Measurements from ENCODE around the gene HPSE2. TPM values are rescaled to one million over a fixed set of nuclear protein-coding genes. Genes with fewer than 3 reads are reported as not detected.

The HPSE2 gene
- total and polyA plus RNA-seq, 8 donors, result 0.58 to 15.8 (median 2.0) TPM

- Histone ChIP-seq H3K4me1 (no peaks in the 10 kb centered on the region), H3K27me3 (no peaks in the 10 kb centered on the region), H3K9me3 (no peaks in the 10 kb centered on the region), H3K4me3 (no peak overlapping the region), H3K27ac (no peak overlapping the region), H3K36me3 (no peaks in the 10 kb centered on the region)
- no peak for DNase-seq
- TF ChIP-seq POLR2A (IDR thresholded peaks at IDR 0.05) (no peak), EP300 (IDR thresholded peaks at IDR 0.05) (no peak), POLR2AphosphoS5 (IDR thresholded peaks at IDR 0.05) (no peak), CTCF (IDR thresholded peaks at IDR 0.05) (no peak)
- intact Hi-C loops (cut with DNase I; ENCODE audit: low total_unique reads), result no loop called here
- WGBS, 5 donors, result 43 to 54% (median 52%) methylated on average over 2 of the region's 2 CpGs
Measured at GRCh38 chr10:98808282-98808892, 427.3 kb downstream of the HPSE2 start.

- H3K27ac ChIP-seq, result no peak overlapping the region
- no peak overlapping the region for H3K4me3 ChIP-seq
- H3K36me3 ChIP-seq, result no peaks in the 10 kb centered on the region
- intact Hi-C loops (cut with DNase I; ENCODE audit: low total_unique reads), result no loop called here
- H3K27me3 ChIP-seq, result no peaks in the 10 kb centered on the region
- no peak for DNase-seq
- peaks cover 0 to 9% (median 0%) of the 10 kb centered on the region in 4 donors for H3K9me3 ChIP-seq
- peaks cover 0 to 4% (median 0%) of the 10 kb centered on the region in 4 donors for H3K4me1 ChIP-seq
- TF ChIP-seq EP300 (IDR thresholded peaks at IDR 0.05) (no peak), POLR2A (IDR thresholded peaks at IDR 0.05) (no peak), POLR2AphosphoS5 (IDR thresholded peaks at IDR 0.05) (no peak), CTCF (IDR thresholded peaks at IDR 0.05) (no peak)
Measured at GRCh38 chr10:98800263-98800662, 435.4 kb downstream of the HPSE2 start.

- H3K4me3 ChIP-seq, result no peak overlapping the region
- 35 to 68% (median 57%) methylated on average over 1 to 2 of the region's 2 CpGs for WGBS, 5 donors
- intact Hi-C loops (cut with DNase I; ENCODE audit: low total_unique reads), result no loop called here
- peak; percentile 67 to 68 for DNase-seq
- H3K36me3 ChIP-seq, result no peaks in the 10 kb centered on the region
- H3K4me1 ChIP-seq, result peaks cover 0 to 7% (median 0%) of the 10 kb centered on the region in 4 donors
- peaks cover 0 to 9% (median 0%) of the 10 kb centered on the region in 4 donors for H3K9me3 ChIP-seq
- TF ChIP-seq POLR2A (IDR thresholded peaks at IDR 0.05) (no peak), POLR2AphosphoS5 (IDR thresholded peaks at IDR 0.05) (no peak), CTCF (IDR thresholded peaks at IDR 0.05) (no peak)
- H3K27me3 ChIP-seq, result no peaks in the 10 kb centered on the region
- H3K27ac ChIP-seq, result no peak overlapping the region
Measured at GRCh38 chr10:98795467-98795866, 440.2 kb downstream of the HPSE2 start.

GRCh38 chr10:98790817-98791216 is 444.8 kb downstream of the HPSE2 start:
- H3K36me3 ChIP-seq, result no peaks in the 10 kb centered on the region
- TF ChIP-seq CTCF (IDR thresholded peaks at IDR 0.05) (no peak), EP300 (IDR thresholded peaks at IDR 0.05) (no peak), POLR2AphosphoS5 (IDR thresholded peaks at IDR 0.05) (no peak), POLR2A (IDR thresholded peaks at IDR 0.05) (no peak)
- H3K27ac ChIP-seq, result no peak overlapping the region
- intact Hi-C loops (cut with DNase I; ENCODE audit: low total_unique reads), result no loop called here
- H3K4me1 ChIP-seq, result peaks cover 0 to 7% (median 0%) of the 10 kb centered on the region in 4 donors
- no peak overlapping the region for H3K4me3 ChIP-seq
- peak in 1 of 2 donors; percentile 15 for DNase-seq
- no peaks in the 10 kb centered on the region for H3K27me3 ChIP-seq
- no peaks in the 10 kb centered on the region for H3K9me3 ChIP-seq
